Immature natural killer cell (primary cell): ENCODE results near the gene NPAS3. TPM values are rescaled to one million over a fixed set of nuclear protein-coding genes. Genes with fewer than 3 reads are reported as not detected.

ENCODE experiments used
- DNase-seq, 3 donors: peaks; one replicate each; pipeline ENCODE4 v3.0.0; 2022; ENCODE audit warnings: mixed read lengths in 1 of 3
- H3K27ac Mint-ChIP-seq, 6 donors: one replicate each; pipeline ENCODE4 v1.8.0; 2020; ENCODE audit warnings: mixed read lengths in 6 of 6, mild to moderate bottlenecking in 5 of 6, inconsistent platforms in 4 of 6, moderate library complexity in 3 of 6
- H3K27me3 Mint-ChIP-seq, 3 donors: one replicate each; pipeline ENCODE4 v1.8.0; 2020 to 2021; ENCODE audit warnings: low read depth in 3 of 3, mild to moderate bottlenecking in 3 of 3, mixed read lengths in 3 of 3, moderate library complexity in 3 of 3, inconsistent platforms in 1 of 3
- H3K36me3 Mint-ChIP-seq, 3 donors: one replicate each; pipeline ENCODE4 v1.8.0; 2020; ENCODE audit warnings: mixed read lengths in 3 of 3, inconsistent platforms in 2 of 3, mild to moderate bottlenecking in 2 of 3
- H3K4me1 Mint-ChIP-seq, 2 donors: one replicate each; pipeline ENCODE4 v1.8.0; 2020; ENCODE audit warnings: inconsistent platforms in 2 of 2, mild to moderate bottlenecking in 2 of 2, mixed read lengths in 2 of 2, moderate library complexity in 1 of 2
- H3K4me3 Mint-ChIP-seq, 5 donors: one replicate each; pipeline ENCODE4 v1.8.0; 2020; ENCODE audit warnings: mild to moderate bottlenecking in 5 of 5, mixed read lengths in 5 of 5, inconsistent platforms in 3 of 5, moderate library complexity in 3 of 5
- H3K9me3 Mint-ChIP-seq, 6 donors: one replicate each; pipeline ENCODE4 v1.8.0; 2020; ENCODE audit warnings: mild to moderate bottlenecking in 6 of 6, mixed read lengths in 6 of 6, inconsistent platforms in 4 of 6, moderate library complexity in 3 of 6
- polyA plus RNA-seq, 3 donors: library from polyadenylated mRNA; unstranded; fragments of 300-500 nt; fragmentation: Illumina TruSeq; gene quantifications; one replicate each; pipeline ENCODE4 v1.2.3, GENCODE V29; 2021

The NPAS3 gene
- polyA plus RNA-seq, 3 donors from 2014 or later: not detected

DNA sequence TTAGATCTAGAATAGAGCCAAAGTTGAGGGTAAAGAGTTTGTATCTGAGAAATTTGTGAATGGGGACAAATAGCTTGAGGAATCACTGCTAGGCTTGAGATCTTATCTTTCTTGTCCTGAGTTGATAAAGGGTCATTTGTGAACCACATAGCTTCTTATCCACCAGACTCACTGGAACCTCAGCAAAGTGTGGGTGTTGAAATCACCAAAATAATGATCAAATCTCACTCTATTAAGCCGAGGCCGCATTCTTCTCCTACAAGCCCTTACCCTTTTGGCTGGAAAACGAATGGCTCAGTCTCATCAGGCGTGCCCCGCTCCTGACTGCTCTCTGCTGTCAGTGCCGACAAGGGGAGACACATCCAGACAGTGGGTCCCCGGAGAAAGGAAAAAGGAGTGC, 771.6 kb downstream of the NPAS3 start:
- Mint-ChIP-seq H3K36me3 (no peaks in the 10 kb centered on the region), H3K9me3 (peaks cover 0 to 7% (median 1%) of the 10 kb centered on the region in 6 donors), H3K27me3 (peaks cover 0 to 1% (median 0%) of the 10 kb centered on the region in 3 donors), H3K27ac (no peak overlapping the region), H3K4me1 (no peaks in the 10 kb centered on the region), H3K4me3 (no peak overlapping the region)
- DNase-seq: no peak

GRCh38 chr14:33711194-33711593, 772.5 kb downstream of the NPAS3 start:
- no peak for DNase-seq
- Mint-ChIP-seq H3K4me1 (no peaks in the 10 kb centered on the region), H3K4me3 (no peak overlapping the region), H3K27ac (no peak overlapping the region), H3K27me3 (peaks cover 0 to 2% (median 1%) of the 10 kb centered on the region in 3 donors), H3K36me3 (no peaks in the 10 kb centered on the region), H3K9me3 (peaks cover 0 to 7% (median 4%) of the 10 kb centered on the region in 6 donors)

DNA sequence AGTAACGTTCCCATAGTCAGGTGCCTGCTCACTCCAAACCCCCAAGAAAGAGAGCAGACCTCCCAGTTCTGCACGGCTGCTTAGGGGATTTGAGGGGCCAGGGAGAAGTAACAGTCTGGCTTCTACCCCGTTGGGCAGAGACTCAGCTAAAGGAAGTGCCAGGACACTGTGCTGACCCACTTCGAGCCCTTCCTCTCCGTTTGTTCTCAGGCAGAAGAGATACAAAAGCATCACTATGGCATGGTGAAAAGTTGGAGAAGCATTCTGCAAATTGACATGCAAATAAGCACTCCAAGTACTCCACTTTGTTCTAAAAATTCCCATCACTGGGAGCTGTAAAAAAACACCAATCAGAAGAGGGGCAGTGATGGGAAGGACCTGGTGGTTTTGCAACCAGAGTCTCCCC, 773.1 kb downstream of the NPAS3 start:
- no peaks in the 10 kb centered on the region for H3K4me1 Mint-ChIP-seq
- peaks cover 0 to 9% (median 4%) of the 10 kb centered on the region in 6 donors for H3K9me3 Mint-ChIP-seq

DNA sequence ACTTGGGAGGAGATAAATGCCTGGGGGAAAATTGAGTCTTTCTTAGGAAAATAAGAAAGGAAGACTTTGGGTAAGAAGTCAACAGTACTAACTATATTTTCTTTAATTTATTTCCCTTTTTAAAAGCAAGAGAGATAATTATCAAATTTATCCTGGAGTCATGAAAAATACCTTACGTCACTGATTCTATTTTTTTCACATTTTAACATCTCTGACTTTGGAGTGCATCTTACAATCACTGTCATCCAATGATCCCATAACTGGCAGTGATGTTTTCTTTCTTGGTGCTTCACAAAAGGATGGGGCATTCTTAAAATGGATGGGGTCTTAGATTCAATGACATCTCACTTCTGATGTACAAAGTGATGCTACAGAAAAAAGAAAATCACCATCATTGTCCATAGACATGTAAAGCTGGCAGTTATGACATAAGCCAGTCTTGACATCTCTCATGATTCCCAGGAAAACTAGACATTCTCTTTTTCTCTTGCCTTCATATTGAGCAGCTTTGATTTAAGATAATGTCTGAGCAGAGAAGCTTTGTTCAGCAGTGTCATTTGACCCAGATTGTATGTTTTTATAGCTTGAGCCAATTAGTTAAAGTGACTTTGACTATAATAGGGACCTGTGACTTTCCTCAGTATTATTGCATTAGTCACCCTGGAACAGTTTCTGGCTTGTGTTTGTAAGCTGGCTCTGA, 776.0 kb downstream of the NPAS3 start:
- Mint-ChIP-seq H3K36me3 (no peaks in the 10 kb centered on the region), H3K27ac (no peak overlapping the region), H3K27me3 (peaks cover 0 to 2% (median 0%) of the 10 kb centered on the region in 3 donors), H3K4me3 (no peak overlapping the region), H3K9me3 (peaks cover 0 to 14% (median 5%) of the 10 kb centered on the region in 6 donors), H3K4me1 (no peaks in the 10 kb centered on the region)
- DNase-seq: no peak

More for the DNA sequence above, 773.1 kb downstream of the NPAS3 start:
- DNase-seq: no peak
- H3K36me3 Mint-ChIP-seq: no peaks in the 10 kb centered on the region
- H3K27me3 Mint-ChIP-seq: peaks cover 0 to 2% (median 1%) of the 10 kb centered on the region in 3 donors
- no peak overlapping the region for H3K27ac Mint-ChIP-seq
- H3K4me3 Mint-ChIP-seq: no peak overlapping the region

DNA sequence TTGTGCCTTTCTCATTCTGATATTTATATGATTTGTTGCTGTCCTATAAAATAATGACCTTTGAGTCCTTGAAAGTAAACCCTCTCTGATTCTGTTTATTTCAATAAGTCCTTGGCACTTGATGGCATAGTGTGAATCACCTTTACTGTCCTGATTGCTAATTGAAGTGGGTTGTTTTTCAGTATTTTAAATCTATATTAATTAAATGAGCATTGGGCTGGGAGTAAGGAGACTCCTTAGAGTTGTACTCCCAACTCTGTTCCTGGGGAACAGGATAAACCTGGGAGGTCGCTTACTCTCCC, 776.5 kb downstream of the NPAS3 start:
- Mint-ChIP-seq H3K36me3 (no peaks in the 10 kb centered on the region), H3K27ac (no peak overlapping the region), H3K4me3 (no peak overlapping the region), H3K4me1 (no peaks in the 10 kb centered on the region), H3K9me3 (peaks cover 0 to 14% (median 5%) of the 10 kb centered on the region in 6 donors), H3K27me3 (peaks cover 0 to 2% (median 0%) of the 10 kb centered on the region in 3 donors)
- no peak for DNase-seq

DNA sequence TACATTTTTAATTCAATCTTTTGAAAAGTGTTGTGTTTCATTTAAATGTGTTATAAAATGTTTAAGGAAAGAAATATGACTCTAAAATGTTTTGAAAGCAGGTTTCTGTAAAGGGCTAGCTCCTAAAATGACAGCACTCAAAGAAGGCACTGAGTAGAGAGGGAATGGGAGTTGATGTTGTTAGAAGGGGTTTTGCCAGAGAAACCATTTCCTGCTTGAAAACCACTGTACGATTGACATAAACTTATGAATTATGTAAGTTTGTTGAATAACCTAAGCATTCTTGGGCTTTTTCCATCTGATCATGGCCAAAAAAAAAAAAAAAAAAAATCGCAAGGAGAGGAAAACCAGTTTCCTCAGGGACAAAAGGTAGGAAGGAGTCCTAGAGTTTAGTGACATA, 778.2 kb downstream of the NPAS3 start:
- Mint-ChIP-seq H3K36me3 (no peaks in the 10 kb centered on the region), H3K9me3 (peaks cover 2 to 19% (median 5%) of the 10 kb centered on the region in 6 donors), H3K27ac (no peak overlapping the region), H3K4me3 (no peak overlapping the region), H3K27me3 (peaks cover 0 to 2% (median 0%) of the 10 kb centered on the region in 3 donors), H3K4me1 (no peaks in the 10 kb centered on the region)
- no peak for DNase-seq

- Mint-ChIP-seq H3K4me1 (no peaks in the 10 kb centered on the region), H3K9me3 (peaks cover 2 to 19% (median 5%) of the 10 kb centered on the region in 6 donors), H3K27me3 (peaks cover 0 to 2% (median 0%) of the 10 kb centered on the region in 3 donors), H3K36me3 (no peaks in the 10 kb centered on the region), H3K27ac (no peak overlapping the region), H3K4me3 (no peak overlapping the region)
- DNase-seq: no peak
Observed at GRCh38 chr14:33717866-33718265, 779.2 kb downstream of the NPAS3 start.

- DNase-seq: no peak
- H3K9me3 Mint-ChIP-seq: peaks cover 3 to 23% (median 5%) of the 10 kb centered on the region in 6 donors
- no peaks in the 10 kb centered on the region for H3K4me1 Mint-ChIP-seq
- H3K27ac Mint-ChIP-seq: no peak overlapping the region
- no peak overlapping the region for H3K4me3 Mint-ChIP-seq
- H3K27me3 Mint-ChIP-seq: peaks cover 0 to 3% (median 2%) of the 10 kb centered on the region in 3 donors
- no peaks in the 10 kb centered on the region for H3K36me3 Mint-ChIP-seq
Observed at GRCh38 chr14:33720284-33720787, 781.7 kb downstream of the NPAS3 start.

DNA sequence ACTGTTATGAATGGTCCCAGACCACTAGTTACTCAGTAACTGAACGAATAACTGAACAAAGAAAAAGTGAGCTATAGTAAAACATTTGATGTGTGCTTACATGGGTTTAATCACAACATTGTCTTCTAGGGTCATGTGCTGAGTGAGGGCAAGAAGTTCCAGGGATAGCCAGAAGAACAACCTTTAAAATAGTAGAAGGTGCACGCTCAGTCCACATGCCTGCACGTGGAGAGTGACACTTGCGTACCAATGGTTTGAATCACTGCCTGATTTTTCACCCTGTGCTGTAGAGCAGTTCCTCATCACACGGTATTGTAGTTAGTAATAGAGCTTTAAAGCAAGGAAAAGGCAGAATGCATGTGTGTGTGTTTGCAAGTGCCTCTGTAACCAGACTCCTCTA, 788.0 kb downstream of the NPAS3 start:
- no peak overlapping the region for H3K4me3 Mint-ChIP-seq
- peaks cover 0 to 4% (median 3%) of the 10 kb centered on the region in 6 donors for H3K9me3 Mint-ChIP-seq
- H3K27me3 Mint-ChIP-seq: peaks cover 0 to 3% (median 2%) of the 10 kb centered on the region in 3 donors
- no peak for DNase-seq
- H3K27ac Mint-ChIP-seq: no peak overlapping the region
- H3K36me3 Mint-ChIP-seq: no peaks in the 10 kb centered on the region
- no peaks in the 10 kb centered on the region for H3K4me1 Mint-ChIP-seq

GRCh38 chr14:33727606-33728005, 788.9 kb downstream of the NPAS3 start:
- Mint-ChIP-seq H3K4me1 (no peaks in the 10 kb centered on the region), H3K27ac (no peak overlapping the region), H3K4me3 (no peak overlapping the region), H3K36me3 (no peaks in the 10 kb centered on the region), H3K9me3 (peaks cover 0 to 7% (median 3%) of the 10 kb centered on the region in 6 donors), H3K27me3 (peaks cover 0 to 3% (median 2%) of the 10 kb centered on the region in 3 donors)
- no peak for DNase-seq

GRCh38 chr14:33728010-33728498, 789.4 kb downstream of the NPAS3 start:
- H3K27me3 Mint-ChIP-seq: peaks cover 0 to 2% (median 1%) of the 10 kb centered on the region in 3 donors

DNA sequence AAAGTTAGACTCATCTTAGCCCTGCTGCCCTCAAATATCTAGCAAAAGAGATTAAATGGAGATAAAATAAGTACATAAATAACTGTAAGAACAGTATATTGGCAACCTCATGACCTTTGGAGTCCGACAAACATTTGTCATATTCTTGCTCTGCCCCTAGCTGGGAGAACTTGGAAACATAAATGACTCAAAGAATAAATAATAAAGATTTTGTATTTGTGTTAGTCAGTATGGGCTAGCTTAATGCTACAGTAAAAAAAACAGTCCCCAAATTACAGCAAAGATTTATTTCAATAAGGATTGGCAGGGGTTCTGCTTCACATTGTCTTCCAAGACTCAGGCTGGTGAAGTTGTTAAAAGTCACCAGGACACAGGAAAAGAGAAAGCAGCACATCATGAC, 791.5 kb downstream of the NPAS3 start:
- no peak overlapping the region for H3K27ac Mint-ChIP-seq
- H3K4me1 Mint-ChIP-seq: no peaks in the 10 kb centered on the region
- no peak overlapping the region for H3K4me3 Mint-ChIP-seq
- no peaks in the 10 kb centered on the region for H3K36me3 Mint-ChIP-seq
- peaks cover 0 to 7% (median 0%) of the 10 kb centered on the region in 6 donors for H3K9me3 Mint-ChIP-seq
- peaks cover 0 to 2% (median 0%) of the 10 kb centered on the region in 3 donors for H3K27me3 Mint-ChIP-seq
- DNase-seq: no peak

More at GRCh38 chr14:33728010-33728498, 789.4 kb downstream of the NPAS3 start:
- H3K4me3 Mint-ChIP-seq: no peak overlapping the region
- H3K4me1 Mint-ChIP-seq: no peaks in the 10 kb centered on the region
- H3K27ac Mint-ChIP-seq: no peak overlapping the region
- peaks cover 0 to 7% (median 3%) of the 10 kb centered on the region in 6 donors for H3K9me3 Mint-ChIP-seq
- no peak for DNase-seq
- no peaks in the 10 kb centered on the region for H3K36me3 Mint-ChIP-seq

DNA sequence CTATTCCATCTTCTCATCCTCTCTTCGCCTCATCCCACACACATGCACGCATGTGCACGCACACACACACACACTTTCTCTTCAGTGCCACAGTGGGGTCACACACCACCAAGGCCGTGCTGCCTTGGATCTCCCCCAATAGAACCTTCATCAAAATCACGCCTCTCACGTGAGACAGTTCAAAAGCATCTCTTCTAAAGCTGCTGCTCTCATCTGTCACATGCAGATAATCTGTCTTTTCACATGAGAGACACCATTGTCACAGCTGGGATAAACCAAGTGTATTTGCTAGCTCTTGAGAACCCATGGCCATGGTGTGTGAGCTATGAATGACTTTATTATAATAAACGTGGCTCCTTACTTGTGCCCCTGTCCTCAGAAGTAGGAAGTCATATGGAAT, 793.5 kb downstream of the NPAS3 start:
- peaks cover 0 to 7% (median under 1%) of the 10 kb centered on the region in 6 donors for H3K9me3 Mint-ChIP-seq
- no peaks in the 10 kb centered on the region for H3K36me3 Mint-ChIP-seq
- H3K27me3 Mint-ChIP-seq: no peaks in the 10 kb centered on the region
- H3K4me3 Mint-ChIP-seq: no peak overlapping the region
- no peak for DNase-seq
- H3K27ac Mint-ChIP-seq: no peak overlapping the region
- H3K4me1 Mint-ChIP-seq: no peaks in the 10 kb centered on the region

DNA sequence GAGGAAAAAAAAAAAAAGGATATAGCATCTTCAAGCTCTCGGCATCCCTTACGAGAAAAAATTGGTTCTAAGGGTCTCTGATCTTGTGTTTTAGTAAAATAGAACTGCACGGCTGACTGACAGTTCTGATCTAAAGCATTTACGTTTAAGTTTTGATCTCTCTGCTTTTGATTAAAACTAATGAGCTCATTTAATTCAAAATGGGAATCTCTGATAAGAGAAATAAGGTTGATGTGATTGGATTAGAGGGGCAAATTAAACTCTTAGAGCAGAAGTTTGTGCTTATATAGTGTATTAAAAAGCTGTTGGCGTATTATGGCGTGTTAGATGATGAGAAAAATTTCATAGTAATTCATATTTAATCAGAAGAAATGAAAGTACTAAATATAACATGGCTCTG, 794.6 kb downstream of the NPAS3 start:
- DNase-seq: no peak
- H3K4me3 Mint-ChIP-seq: no peak overlapping the region
- H3K4me1 Mint-ChIP-seq: no peaks in the 10 kb centered on the region
- no peak overlapping the region for H3K27ac Mint-ChIP-seq
- H3K27me3 Mint-ChIP-seq: no peaks in the 10 kb centered on the region
- H3K36me3 Mint-ChIP-seq: no peaks in the 10 kb centered on the region
- peaks cover 0 to 4% (median 0%) of the 10 kb centered on the region in 6 donors for H3K9me3 Mint-ChIP-seq
